Natural killer cell (primary cell): Measurements from ENCODE around the gene TIMP2. TPM values are rescaled to one million over a fixed set of nuclear protein-coding genes. Genes with fewer than 3 reads are reported as not detected.

Experiments
- ATAC-seq, 3 donors: fragments of 150-1000 bp in 2 of 3; fragments of 200-7000 bp in 1 of 3; cut with Tn5 transposase; 1 replicate in 1 of 3; 2 replicates in 2 of 3; pipeline ENCODE4 v1.10.0; 2021; ENCODE audit warnings: mild to moderate bottlenecking in 2 of 3, moderate library complexity in 2 of 3
- DNase-seq, 2 donors: peaks; one replicate each; pipeline versions ENCODE4 v3.0.0 to v3.0.0-alpha.2; 2013 to 2021; ENCODE audit warnings: mixed read lengths in 1 of 2
- H3K27ac ChIP-seq: one replicate; pipeline ENCODE4 v1.5.1; 2013; ENCODE audit warnings: mild to moderate bottlenecking, low read length
- H3K27me3 ChIP-seq: one replicate; pipeline ENCODE4 v1.6.1; 2013; ENCODE audit warnings: low read length; ENCODE audit not compliant: control insufficient read depth, insufficient read depth
- H3K36me3 ChIP-seq: one replicate; pipeline ENCODE4 v1.6.1; 2013; ENCODE audit warnings: low read length; ENCODE audit not compliant: control insufficient read depth, insufficient read depth
- H3K4me1 ChIP-seq: one replicate; pipeline ENCODE4 v1.6.1; 2013; ENCODE audit warnings: low read length; ENCODE audit not compliant: control insufficient read depth, insufficient read depth
- H3K4me3 ChIP-seq: one replicate; pipeline ENCODE4 v1.5.1; 2013; ENCODE audit warnings: low read length
- H3K9me3 ChIP-seq: one replicate; pipeline ENCODE4 v1.6.1; 2013; ENCODE audit warnings: low read length; ENCODE audit not compliant: control insufficient read depth, insufficient read depth
- H3K27ac Mint-ChIP-seq, 2 donors: one replicate each; pipeline ENCODE4 v1.8.0; 2022; ENCODE audit warnings: mild to moderate bottlenecking in 2 of 2, mixed read lengths in 2 of 2, moderate library complexity in 1 of 2
- H3K27me3 Mint-ChIP-seq, 2 donors: one replicate each; pipeline ENCODE4 v1.8.0; 2022; ENCODE audit warnings: low read depth in 2 of 2, mixed read lengths in 2 of 2
- H3K36me3 Mint-ChIP-seq: one replicate; pipeline ENCODE4 v1.8.0; 2022; ENCODE audit warnings: mixed read lengths
- H3K4me1 Mint-ChIP-seq, 2 donors: one replicate each; pipeline ENCODE4 v1.8.0; 2022; ENCODE audit warnings: mixed read lengths in 2 of 2
- H3K4me3 Mint-ChIP-seq: one replicate; pipeline ENCODE4 v1.8.0; 2022; ENCODE audit warnings: mild to moderate bottlenecking, moderate library complexity, mixed read lengths
- H3K9me3 Mint-ChIP-seq, 2 donors: one replicate each; pipeline ENCODE4 v1.8.0; 2022; ENCODE audit warnings: mixed read lengths in 2 of 2
- CTCF ChIP-seq: fragments of 200-600 bp; IDR thresholded peaks from one replicate; pipeline ENCODE4 v1.8.0; 2022; ENCODE audit warnings: antibody characterized with exemption
- WGBS: methylation state at CpG from one replicate; pipeline ENCODE4 v1.1.7; 2013; ENCODE audit warnings: missing lambda C conversion rate; ENCODE audit not compliant: insufficient coverage; 5-methylcytosine and 5-hydroxymethylcytosine counted together
- intact Hi-C: fragments of 100-400 bp; cut with micrococcal nuclease; formaldehyde crosslinking; loops from one replicate; pipeline ENCODE4 v1.14.2; 2022
- total RNA-seq, 4 donors: library from RNA; stranded (reverse); fragments of 120-200 nt in 1 of 4; gene quantifications; one replicate each; pipeline versions ENCODE4 v1.2.3 to v1.2.4, GENCODE V29; 2013 to 2022

The TIMP2 gene
- total RNA-seq, 3 donors from 2014 or later (not counting 1 experiment from before 2014, with no cell fraction given) = 3.6 to 8.2 (median 7.1) TPM

GRCh38 chr17:78805301-78805700 lies 119.9 kb downstream of the TIMP2 start:
- no peak for TF ChIP-seq CTCF
- Histone ChIP-seq H3K27ac (no peak overlapping the region), H3K9me3 (no peaks in the 10 kb centered on the region), H3K4me3 (no peak overlapping the region), H3K4me1 (peaks cover 21% of the 10 kb centered on the region), H3K27me3 (no peaks in the 10 kb centered on the region), H3K36me3 (peaks cover 69% of the 10 kb centered on the region)
- H3K27ac Mint-ChIP-seq = peak overlapping the region; percentile 13 to 58
- no peaks in the 10 kb centered on the region for H3K9me3 Mint-ChIP-seq
- H3K4me3 Mint-ChIP-seq = no peak overlapping the region
- WGBS = 76% methylated on average over 13 of the region's 14 CpGs
- DNase-seq (peak in 1 of 2 donors; percentile 77), ATAC-seq (peak in 1 of 3 donors; percentile 18)
- intact Hi-C loops = no loop called here
- peaks cover 18% of the 10 kb centered on the region for H3K36me3 Mint-ChIP-seq
- H3K4me1 Mint-ChIP-seq = peaks cover 14 to 24% of the 10 kb centered on the region in 2 donors
- no peaks in the 10 kb centered on the region for H3K27me3 Mint-ChIP-seq

GRCh38 chr17:78804777-78805176 lies 120.4 kb downstream of the TIMP2 start:
- Histone ChIP-seq H3K9me3 (no peaks in the 10 kb centered on the region), H3K27ac (no peak overlapping the region), H3K27me3 (no peaks in the 10 kb centered on the region), H3K4me1 (peaks cover 21% of the 10 kb centered on the region), H3K36me3 (peaks cover 66% of the 10 kb centered on the region), H3K4me3 (no peak overlapping the region)
- Mint-ChIP-seq H3K9me3 (no peaks in the 10 kb centered on the region), H3K27me3 (no peaks in the 10 kb centered on the region), H3K4me3 (no peak overlapping the region), H3K36me3 (peaks cover 18% of the 10 kb centered on the region), H3K4me1 (peaks cover 14 to 27% of the 10 kb centered on the region in 2 donors), H3K27ac (peak overlapping the region in 1 of 2 donors; percentile 13)
- no peak for ATAC-seq
- intact Hi-C loops = no loop called here
- DNase-seq = peak in 1 of 2 donors; percentile 59
- 82% methylated on average over 11 of the region's 11 CpGs for WGBS
- no peak for TF ChIP-seq CTCF

GRCh38 chr17:78803186-78803845 lies 121.9 kb downstream of the TIMP2 start:
- Histone ChIP-seq H3K27ac (no peak overlapping the region), H3K27me3 (no peaks in the 10 kb centered on the region), H3K4me1 (peaks cover 33% of the 10 kb centered on the region), H3K9me3 (no peaks in the 10 kb centered on the region), H3K4me3 (no peak overlapping the region), H3K36me3 (peaks cover 59% of the 10 kb centered on the region)
- H3K4me1 Mint-ChIP-seq = peaks cover 26 to 40% of the 10 kb centered on the region in 2 donors
- intact Hi-C loops = no loop called here
- no peaks in the 10 kb centered on the region for H3K9me3 Mint-ChIP-seq
- no peaks in the 10 kb centered on the region for H3K27me3 Mint-ChIP-seq
- DNase-seq (peak in 1 of 2 donors; percentile 54), ATAC-seq (no peak)
- TF ChIP-seq CTCF = no peak
- 70% methylated on average over 19 of the region's 21 CpGs for WGBS
- H3K27ac Mint-ChIP-seq = peak overlapping the region in 1 of 2 donors; percentile 77
- H3K36me3 Mint-ChIP-seq = peaks cover 16% of the 10 kb centered on the region
- H3K4me3 Mint-ChIP-seq = peak overlapping the region; percentile 10

Other genes with a start within 250 kb of the TIMP2 start
- 100 to 1,000 TPM; 437 to 514 (median 457) TPM for gene CYTH1, start 143.1 kb downstream of the TIMP2 start, total RNA-seq
- 100 to 1,000 TPM; 241 to 304 (median 270) TPM for gene USP36, start 84.6 kb downstream of the TIMP2 start, total RNA-seq
- gene CEP295NL, start 22.2 kb downstream of the TIMP2 start, total RNA-seq = 1 to 10 TPM in 2 of 3 donors, under 1 TPM in 1; 0.52 to 2.7 (median 2.1) TPM
- gene LGALS3BP, start 54.5 kb upstream of the TIMP2 start, total RNA-seq = 1 to 10 TPM; 4.2 to 8.8 (median 4.2) TPM
- gene CANT1, start 84.4 kb upstream of the TIMP2 start, total RNA-seq = 10 to 100 TPM; 40.0 to 58.8 (median 53.4) TPM
- under 1 TPM in 2 of 3 donors, not detected in 1; 0.20 to 0.28 TPM for gene C1QTNF1, start 98.8 kb upstream of the TIMP2 start, total RNA-seq
- gene ENGASE, start 149.4 kb upstream of the TIMP2 start, total RNA-seq = 10 to 100 TPM; 56.0 to 86.4 (median 56.9) TPM